DMS53 treated with DMSO at 0.1 percent for 48 hours (cell line): ENCODE results near the gene GPC3.
"Not testable (repeated sequence)": the region's sequence is repeated elsewhere in the genome, so short reads cannot be mapped to it uniquely, and the experiment has no call there.

ENCODE experiments used
- DNase-seq: peaks from one replicate; lab custom pipeline; 2025; ENCODE audit not compliant: unreplicated experiment; lab: John Stamatoyannopoulos, UW

The GPC3 gene

GRCh38 chrX:133985164-133985966 lies at the start of gene GPC3:
Gene GPC3, minus strand, starts transcription at chrX:133985594.
- peak; percentile 49 for DNase-seq

- no peak for DNase-seq
Observed at GRCh38 chrX:134032441-134032840, 47.0 kb upstream of the GPC3 start.

DNA sequence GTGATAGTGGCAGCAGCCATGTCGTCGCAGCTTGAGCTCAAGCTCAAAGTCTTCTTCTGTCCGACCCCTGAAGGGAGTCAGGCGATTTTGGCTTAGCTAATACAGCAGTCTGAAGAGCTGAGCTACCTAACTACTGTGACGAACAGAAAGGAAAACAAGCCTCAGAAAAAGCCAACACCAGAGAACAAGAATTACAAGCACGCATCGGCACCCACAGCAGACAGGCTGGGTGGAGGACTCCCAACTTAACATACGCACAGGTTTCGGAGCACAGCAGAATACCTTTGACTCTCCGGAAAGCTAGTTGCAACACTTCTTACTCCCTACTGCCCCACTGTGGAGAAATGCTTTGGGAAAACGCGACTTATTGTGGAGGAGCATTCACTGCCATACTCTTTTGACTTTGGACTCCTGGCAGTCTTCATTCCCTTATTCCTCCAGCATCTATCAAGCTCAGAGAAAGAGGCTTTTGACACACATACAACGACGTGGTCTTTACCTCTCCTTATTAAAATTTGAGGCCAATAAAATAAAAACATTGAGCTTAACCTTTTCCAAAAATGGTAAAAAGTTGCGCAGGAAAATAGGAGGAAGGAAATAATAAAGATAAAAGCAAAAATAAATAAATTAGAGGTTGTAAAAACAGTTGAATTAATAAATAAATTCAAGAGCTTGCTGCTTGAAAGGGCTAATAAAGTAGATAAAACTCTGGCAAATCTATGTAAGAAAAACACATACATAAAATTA lies 41.3 kb upstream of the GPC3 start:
- peak; percentile 66 for DNase-seq

- no peak for DNase-seq
Observed at GRCh38 chrX:134025986-134026545, 40.7 kb upstream of the GPC3 start.

- no peak for DNase-seq
Observed at GRCh38 chrX:134024686-134025377, 39.4 kb upstream of the GPC3 start.

GRCh38 chrX:134023851-134024281 lies 38.5 kb upstream of the GPC3 start:
- DNase-seq = no peak

- peak; percentile 37 for DNase-seq
Observed at GRCh38 chrX:134020910-134021309, 35.5 kb upstream of the GPC3 start.

- DNase-seq = no peak
Observed at GRCh38 chrX:134019567-134020206, 34.3 kb upstream of the GPC3 start.

- not testable (repeated sequence) for DNase-seq
Observed at GRCh38 chrX:134016309-134016708, 30.9 kb upstream of the GPC3 start.

DNA sequence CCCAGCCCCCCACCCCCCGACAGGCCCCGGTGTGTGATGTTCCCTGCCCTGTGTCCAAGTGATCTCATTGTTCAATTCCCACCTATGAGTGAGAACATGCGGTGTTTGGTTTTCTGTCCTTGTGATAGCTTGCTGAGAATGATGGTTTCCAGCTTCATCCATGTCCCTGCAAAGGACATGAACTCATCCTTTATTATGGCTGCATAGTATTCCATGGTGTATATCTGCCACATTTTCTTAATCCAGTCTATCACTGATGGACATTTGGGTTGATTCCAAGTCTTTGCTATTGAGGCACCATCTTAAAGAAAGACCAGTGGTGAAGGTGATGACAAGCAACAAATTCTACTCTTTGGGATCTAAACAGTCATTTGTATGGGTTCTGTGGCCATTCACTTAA lies 30.1 kb upstream of the GPC3 start:
- DNase-seq = not testable (repeated sequence)

DNA sequence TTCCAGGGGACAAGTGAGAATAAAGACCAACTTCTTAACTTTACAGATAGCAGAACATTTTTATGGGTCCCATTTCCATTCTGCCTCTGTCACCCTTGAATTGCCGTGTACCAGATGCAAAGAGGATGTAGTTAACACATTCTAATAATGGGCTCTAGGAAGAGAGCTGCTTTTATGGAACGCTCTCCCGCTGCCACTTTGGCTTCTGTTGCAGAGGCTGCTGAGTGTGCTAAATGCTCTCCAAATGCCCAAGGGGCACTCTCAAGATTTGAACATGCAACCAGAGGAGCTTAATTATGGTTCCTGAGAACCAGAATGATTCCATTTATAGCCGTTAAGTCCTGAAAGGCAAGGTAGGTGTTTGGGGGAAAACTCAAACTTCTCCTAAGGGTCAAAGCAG lies 28.1 kb upstream of the GPC3 start:
- no peak for DNase-seq

DNA sequence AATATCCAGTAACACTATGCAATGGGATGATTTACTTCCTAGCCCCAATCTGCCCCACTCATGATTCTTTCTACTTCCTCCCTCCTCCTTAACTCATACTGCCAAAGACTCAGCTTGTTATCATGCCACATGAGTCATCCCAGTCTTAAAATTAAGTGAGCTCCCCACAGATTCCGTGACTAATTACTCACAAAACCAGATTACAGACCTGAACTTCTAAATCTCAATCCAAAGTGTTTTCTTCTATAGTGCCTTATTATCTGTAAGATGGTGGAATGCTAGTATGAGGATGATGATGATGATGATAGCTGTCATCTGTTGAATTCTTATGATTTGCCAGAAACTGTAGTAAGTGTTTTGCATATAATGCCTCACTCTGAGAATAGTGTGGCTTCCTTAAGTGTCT lies 27.7 kb upstream of the GPC3 start:
- no peak for DNase-seq

- no peak for DNase-seq
Observed at GRCh38 chrX:134010690-134011089, 25.3 kb upstream of the GPC3 start.

DNA sequence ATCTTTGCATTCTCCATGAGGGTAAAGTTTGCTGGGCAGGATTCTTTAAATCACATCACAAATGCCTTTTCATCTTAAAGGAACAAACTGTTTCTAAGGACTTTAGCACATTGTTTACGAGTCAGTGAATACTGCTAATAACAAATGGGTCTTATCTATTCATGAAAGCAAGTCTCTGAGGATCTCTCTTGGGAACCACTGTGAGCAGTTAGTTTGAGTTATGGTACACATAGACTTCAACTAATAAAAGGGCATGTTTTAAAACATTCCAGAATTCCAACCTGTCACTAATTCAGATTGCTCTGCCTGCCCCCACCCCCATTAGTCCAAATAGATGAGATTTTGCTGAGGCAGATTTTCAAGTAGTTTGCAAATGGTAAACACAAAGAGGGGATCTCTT lies 22.3 kb upstream of the GPC3 start:
- DNase-seq = no peak

GRCh38 chrX:134006484-134007161 lies 21.2 kb upstream of the GPC3 start:
- DNase-seq = peak; percentile 56

GRCh38 chrX:134004084-134004483 lies 18.7 kb upstream of the GPC3 start:
- peak; percentile 5 for DNase-seq

- DNase-seq = no peak
Observed at GRCh38 chrX:134002921-134003615, 17.7 kb upstream of the GPC3 start.

- no peak for DNase-seq
Observed at GRCh38 chrX:134000260-134001245, 15.2 kb upstream of the GPC3 start.
